Vagina (tissue), 2 donors: Measurements from ENCODE around the gene TRAF1.

Source experiments
- CTCF ChIP-seq, 3 experiments: fragments of 450-650 bp in 2 of 3; fragments of 200-600 bp in 1 of 3; sonication (generic) in 1 of 3; IDR thresholded peaks; one replicate each; pipeline ENCODE4 v1.5.1; 2017 to 2019; ENCODE audit warnings: antibody characterized with exemption in 3 of 3, mild to moderate bottlenecking in 2 of 3, moderate library complexity in 2 of 3
- POLR2AphosphoS5 ChIP-seq, 2 donors: sonication (generic); formaldehyde crosslinking; IDR thresholded peaks; one replicate each; pipeline ENCODE4 v1.9.0; 2017; ENCODE audit warnings: antibody characterized with exemption in 2 of 2, mild to moderate bottlenecking in 2 of 2, low read depth in 1 of 2; ENCODE audit not compliant: insufficient read depth in 1 of 2

GRCh38 chr9:120940573-120940972, 14.0 kb upstream of the TRAF1 start:
- TF ChIP-seq CTCF (IDR thresholded peaks at IDR 0.05): no peak
- TF ChIP-seq POLR2AphosphoS5 (IDR thresholded peaks at IDR 0.05; ENCODE audit: insufficient read depth in 1 of 2, low read depth in 1 of 2): no peak
